IPS-20b (cell line): ENCODE measurements around the gene AACS.

Experiments
- H3K27ac ChIP-seq: one replicate; pipeline ENCODE4 v1.5.1; 2013; ENCODE audit warnings: low read length
- H3K27me3 ChIP-seq: 2 replicates; pipeline ENCODE4 v1.6.1; 2013; ENCODE audit warnings: mild to moderate bottlenecking, low read length, inconsistent platforms; ENCODE audit not compliant: insufficient read depth
- H3K36me3 ChIP-seq: 2 replicates; pipeline ENCODE4 v1.6.1; 2013; ENCODE audit warnings: low read depth, mild to moderate bottlenecking, inconsistent platforms, low read length, moderate library complexity; ENCODE audit not compliant: insufficient read depth
- H3K4me1 ChIP-seq: 2 replicates; pipeline ENCODE4 v1.6.1; 2013; ENCODE audit warnings: mild to moderate bottlenecking, control low read depth, inconsistent platforms, low read length, moderate library complexity; ENCODE audit not compliant: insufficient read depth
- H3K4me3 ChIP-seq: 2 replicates; pipeline ENCODE4 v1.5.1; 2013; ENCODE audit warnings: mild to moderate bottlenecking, low read length, inconsistent platforms
- H3K9ac ChIP-seq: 2 replicates; pipeline ENCODE4 v1.6.1; 2013; ENCODE audit warnings: low read depth, mild to moderate bottlenecking, inconsistent platforms, low read length, moderate library complexity
- H3K9me3 ChIP-seq: 2 replicates; pipeline ENCODE4 v1.6.1; 2013; ENCODE audit warnings: mild to moderate bottlenecking, low read depth, low read length, inconsistent platforms; ENCODE audit not compliant: insufficient read depth

AACS gene

GRCh38 chr12:125166041-125166440, 100.8 kb downstream of the AACS start:
- Histone ChIP-seq H3K4me1 (no peaks in the 10 kb centered on the region), H3K36me3 (no peaks in the 10 kb centered on the region), H3K27ac (no peak overlapping the region), H3K4me3 (no peak overlapping the region), H3K27me3 (no peaks in the 10 kb centered on the region), H3K9me3 (no peaks in the 10 kb centered on the region), H3K9ac (no peak overlapping the region)

- Histone ChIP-seq H3K9me3 (no peaks in the 10 kb centered on the region), H3K4me1 (no peaks in the 10 kb centered on the region), H3K9ac (no peak overlapping the region), H3K27me3 (no peaks in the 10 kb centered on the region), H3K36me3 (no peaks in the 10 kb centered on the region), H3K27ac (no peak overlapping the region), H3K4me3 (no peak overlapping the region)
Observed at GRCh38 chr12:125167658-125168057, 102.4 kb downstream of the AACS start.

GRCh38 chr12:125169451-125169850, 104.2 kb downstream of the AACS start:
- Histone ChIP-seq H3K9ac (no peak overlapping the region), H3K4me3 (no peak overlapping the region), H3K36me3 (no peaks in the 10 kb centered on the region), H3K4me1 (no peaks in the 10 kb centered on the region), H3K27ac (no peak overlapping the region), H3K9me3 (no peaks in the 10 kb centered on the region), H3K27me3 (no peaks in the 10 kb centered on the region)

- Histone ChIP-seq H3K9ac (no peak overlapping the region), H3K4me1 (no peaks in the 10 kb centered on the region), H3K27ac (no peak overlapping the region), H3K27me3 (no peaks in the 10 kb centered on the region), H3K9me3 (no peaks in the 10 kb centered on the region), H3K4me3 (no peak overlapping the region), H3K36me3 (no peaks in the 10 kb centered on the region)
Observed at GRCh38 chr12:125169870-125170269, 104.6 kb downstream of the AACS start.

- Histone ChIP-seq H3K27ac (no peak overlapping the region), H3K4me3 (no peak overlapping the region), H3K9ac (no peak overlapping the region), H3K27me3 (no peaks in the 10 kb centered on the region), H3K9me3 (0 out of 2 replicates have a peak, but pooled peaks cover 4% of the 10 kb centered on the region), H3K4me1 (no peaks in the 10 kb centered on the region), H3K36me3 (no peaks in the 10 kb centered on the region)
Observed at GRCh38 chr12:125171267-125171666, 106.0 kb downstream of the AACS start.

- Histone ChIP-seq H3K27me3 (no peaks in the 10 kb centered on the region), H3K9me3 (0 out of 2 replicates have a peak, but pooled peaks cover 4% of the 10 kb centered on the region), H3K9ac (no peak overlapping the region), H3K4me1 (no peaks in the 10 kb centered on the region), H3K4me3 (no peak overlapping the region), H3K27ac (no peak overlapping the region), H3K36me3 (no peaks in the 10 kb centered on the region)
Observed at GRCh38 chr12:125172231-125172850, 107.1 kb downstream of the AACS start.

- Histone ChIP-seq H3K4me1 (no peaks in the 10 kb centered on the region), H3K27ac (no peak overlapping the region), H3K9ac (no peak overlapping the region), H3K4me3 (no peak overlapping the region), H3K27me3 (no peaks in the 10 kb centered on the region), H3K36me3 (no peaks in the 10 kb centered on the region), H3K9me3 (0 out of 2 replicates have a peak, but pooled peaks cover 4% of the 10 kb centered on the region)
Observed at GRCh38 chr12:125175576-125175975, 110.3 kb downstream of the AACS start.

GRCh38 chr12:125178222-125178621, 113.0 kb downstream of the AACS start:
- Histone ChIP-seq H3K4me1 (no peaks in the 10 kb centered on the region), H3K4me3 (no peak overlapping the region), H3K27me3 (peaks cover 7% of the 10 kb centered on the region; the same call in 1 of the 2 replicates), H3K36me3 (no peaks in the 10 kb centered on the region), H3K27ac (no peak overlapping the region), H3K9ac (no peak overlapping the region), H3K9me3 (0 out of 2 replicates have a peak, but pooled peaks cover 4% of the 10 kb centered on the region)

- Histone ChIP-seq H3K4me3 (no peak overlapping the region), H3K36me3 (no peaks in the 10 kb centered on the region), H3K9ac (no peak overlapping the region), H3K9me3 (0 out of 2 replicates have a peak, but pooled peaks cover 4% of the 10 kb centered on the region), H3K27ac (no peak overlapping the region), H3K27me3 (peaks cover 26% of the 10 kb centered on the region), H3K4me1 (peaks cover 17% of the 10 kb centered on the region; the same call in 1 of the 2 replicates)
Observed at GRCh38 chr12:125180144-125180543, 114.9 kb downstream of the AACS start.

GRCh38 chr12:125181107-125181506, 115.9 kb downstream of the AACS start:
- peaks cover 33% of the 10 kb centered on the region for H3K27me3 ChIP-seq
- no peaks in the 10 kb centered on the region for H3K36me3 ChIP-seq
- peaks cover 17% of the 10 kb centered on the region; the same call in 1 of the 2 replicates for H3K4me1 ChIP-seq
- no peak overlapping the region for H3K9ac ChIP-seq
- H3K4me3 ChIP-seq = no peak overlapping the region
- H3K9me3 ChIP-seq = no peaks in the 10 kb centered on the region
- H3K27ac ChIP-seq = no peak overlapping the region

GRCh38 chr12:125183187-125184067, 118.2 kb downstream of the AACS start:
- Histone ChIP-seq H3K27ac (no peak overlapping the region), H3K4me1 (peaks cover 17% of the 10 kb centered on the region; the same call in 1 of the 2 replicates), H3K27me3 (peaks cover 48% of the 10 kb centered on the region), H3K36me3 (no peaks in the 10 kb centered on the region), H3K9me3 (no peaks in the 10 kb centered on the region), H3K9ac (peak overlapping the region; percentile 3; the same call in 1 of the 2 replicates), H3K4me3 (peak overlapping the region; percentile 59)
